Neural crest cell (in vitro differentiated cells): ENCODE measurements around the gene NT5C3A. TPM values are rescaled to one million over a fixed set of nuclear protein-coding genes. Genes with fewer than 3 reads are reported as not detected.
"Not testable (repeated sequence)": the region's sequence is repeated elsewhere in the genome, so short reads cannot be mapped to it uniquely, and the experiment has no call there.

ENCODE experiments used
- DNase-seq: peaks from one replicate; pipeline ENCODE4 v3.0.0; 2021; ENCODE audit warnings: low read depth, mixed read lengths, low spot score
- H3K27ac Mint-ChIP-seq: one replicate; pipeline ENCODE4 v1.8.0; 2021; ENCODE audit warnings: mild to moderate bottlenecking, mixed read lengths; ENCODE audit not compliant: unreplicated experiment
- H3K27me3 Mint-ChIP-seq: 2 replicates; pipeline ENCODE4 v1.8.0; 2021; ENCODE audit warnings: low read depth, mild to moderate bottlenecking, mixed read lengths
- H3K36me3 Mint-ChIP-seq: 2 replicates; pipeline ENCODE4 v1.8.0; 2021; ENCODE audit warnings: low read depth, mild to moderate bottlenecking, mixed read lengths
- H3K4me1 Mint-ChIP-seq: 2 replicates; pipeline ENCODE4 v1.8.0; 2021; ENCODE audit warnings: mixed read lengths
- H3K4me3 Mint-ChIP-seq: one replicate; pipeline ENCODE4 v1.8.0; 2021; ENCODE audit warnings: mild to moderate bottlenecking, mixed read lengths
- H3K9me3 Mint-ChIP-seq: 2 replicates; pipeline ENCODE4 v1.8.0; 2021; ENCODE audit warnings: mixed read lengths
- total RNA-seq: library from RNA; stranded (reverse); gene quantifications from 2 replicates; pipeline ENCODE4 v1.2.1, GENCODE V29; 2021
- TF ChIP-seq, protein P1 (sequence below): fragments of 200-600 bp; sonication (generic); conservative IDR thresholded peaks from 2 replicates; pipeline ENCODE4 v1.5.0; 2021; ENCODE audit warnings: antibody characterized with exemption, mild to moderate bottlenecking

Gene NT5C3A
- total RNA-seq, 1 donor from 2014 or later = 35.5 TPM

DNA sequence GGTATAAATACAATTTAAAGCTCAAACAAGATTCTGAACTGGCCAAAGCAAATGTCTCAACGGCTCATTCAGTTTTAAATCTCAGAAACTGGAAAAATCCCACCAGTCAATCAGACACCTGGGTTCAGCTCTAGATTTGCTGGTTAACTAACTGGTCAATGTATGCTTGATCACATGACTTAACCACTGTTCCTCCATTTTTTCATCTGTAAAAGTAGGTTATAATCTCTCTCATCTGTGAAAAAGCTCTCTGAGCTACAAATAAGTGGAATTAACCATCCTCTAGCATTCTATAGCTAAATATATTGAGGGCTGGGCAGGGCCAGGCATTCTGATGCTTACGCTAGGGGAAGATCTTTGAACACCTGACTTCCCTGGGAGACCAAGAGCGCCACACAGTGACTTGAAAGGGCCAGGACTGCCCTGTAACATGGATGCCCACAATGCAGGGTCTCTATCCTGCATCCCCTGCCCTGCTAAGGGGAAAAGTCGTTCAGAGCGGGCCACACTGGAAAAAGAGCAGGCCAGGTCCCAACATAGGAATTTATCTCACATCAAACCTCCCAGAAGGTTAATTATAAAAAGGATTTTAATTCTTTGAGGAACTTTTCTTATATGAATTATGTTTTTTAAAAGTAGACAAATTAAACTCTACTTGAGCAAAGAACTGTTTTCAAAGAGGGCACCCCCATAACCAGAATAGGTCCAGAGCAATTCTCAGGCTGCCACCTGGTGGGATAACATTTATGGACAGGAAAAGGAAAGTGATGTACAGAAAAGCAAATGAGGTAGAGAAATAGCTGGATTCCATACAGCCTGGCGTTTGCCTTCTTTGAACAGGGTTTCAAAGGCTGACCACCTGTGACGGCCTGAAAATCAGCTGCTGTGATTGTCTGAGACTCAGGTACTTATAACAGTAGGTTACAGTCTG is 44.8 kb upstream of the NT5C3A start:
- Mint-ChIP-seq H3K27ac (no peak overlapping the region), H3K36me3 (no peaks in the 10 kb centered on the region), H3K9me3 (no peaks in the 10 kb centered on the region), H3K4me1 (peaks cover 23% of the 10 kb centered on the region), H3K4me3 (peak overlapping the region; percentile 90), H3K27me3 (peaks cover 23% of the 10 kb centered on the region)
- DNase-seq = peak; percentile 11
- TF ChIP-seq, protein P1, sequence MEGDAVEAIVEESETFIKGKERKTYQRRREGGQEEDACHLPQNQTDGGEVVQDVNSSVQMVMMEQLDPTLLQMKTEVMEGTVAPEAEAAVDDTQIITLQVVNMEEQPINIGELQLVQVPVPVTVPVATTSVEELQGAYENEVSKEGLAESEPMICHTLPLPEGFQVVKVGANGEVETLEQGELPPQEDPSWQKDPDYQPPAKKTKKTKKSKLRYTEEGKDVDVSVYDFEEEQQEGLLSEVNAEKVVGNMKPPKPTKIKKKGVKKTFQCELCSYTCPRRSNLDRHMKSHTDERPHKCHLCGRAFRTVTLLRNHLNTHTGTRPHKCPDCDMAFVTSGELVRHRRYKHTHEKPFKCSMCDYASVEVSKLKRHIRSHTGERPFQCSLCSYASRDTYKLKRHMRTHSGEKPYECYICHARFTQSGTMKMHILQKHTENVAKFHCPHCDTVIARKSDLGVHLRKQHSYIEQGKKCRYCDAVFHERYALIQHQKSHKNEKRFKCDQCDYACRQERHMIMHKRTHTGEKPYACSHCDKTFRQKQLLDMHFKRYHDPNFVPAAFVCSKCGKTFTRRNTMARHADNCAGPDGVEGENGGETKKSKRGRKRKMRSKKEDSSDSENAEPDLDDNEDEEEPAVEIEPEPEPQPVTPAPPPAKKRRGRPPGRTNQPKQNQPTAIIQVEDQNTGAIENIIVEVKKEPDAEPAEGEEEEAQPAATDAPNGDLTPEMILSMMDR = peak; percentile 60

DNA sequence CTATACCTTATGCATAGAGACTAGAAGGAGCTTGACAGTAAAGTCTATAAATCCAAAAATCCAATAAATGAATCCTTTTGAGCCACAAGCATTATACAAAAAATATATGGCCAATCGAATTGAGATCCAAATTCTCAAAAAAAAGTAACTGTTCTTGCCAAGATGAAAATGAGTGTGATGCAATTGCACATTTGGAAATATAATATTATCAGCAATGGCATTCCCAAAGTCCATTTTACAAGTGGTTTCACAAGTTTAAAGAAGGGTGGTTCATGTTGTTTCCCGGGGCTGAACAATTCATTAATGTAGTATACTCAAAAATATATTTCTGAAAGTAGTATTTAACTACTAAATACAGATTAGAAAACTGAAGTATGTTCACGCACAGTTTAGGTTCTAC is 39.3 kb upstream of the NT5C3A start:
- TF ChIP-seq, protein P1 = no peak
- H3K4me3 Mint-ChIP-seq = no peak overlapping the region
- no peaks in the 10 kb centered on the region for H3K9me3 Mint-ChIP-seq
- peaks cover 6% of the 10 kb centered on the region for H3K4me1 Mint-ChIP-seq
- H3K27ac Mint-ChIP-seq = no peak overlapping the region
- no peaks in the 10 kb centered on the region for H3K36me3 Mint-ChIP-seq
- DNase-seq = no peak
- no peaks in the 10 kb centered on the region for H3K27me3 Mint-ChIP-seq

DNA sequence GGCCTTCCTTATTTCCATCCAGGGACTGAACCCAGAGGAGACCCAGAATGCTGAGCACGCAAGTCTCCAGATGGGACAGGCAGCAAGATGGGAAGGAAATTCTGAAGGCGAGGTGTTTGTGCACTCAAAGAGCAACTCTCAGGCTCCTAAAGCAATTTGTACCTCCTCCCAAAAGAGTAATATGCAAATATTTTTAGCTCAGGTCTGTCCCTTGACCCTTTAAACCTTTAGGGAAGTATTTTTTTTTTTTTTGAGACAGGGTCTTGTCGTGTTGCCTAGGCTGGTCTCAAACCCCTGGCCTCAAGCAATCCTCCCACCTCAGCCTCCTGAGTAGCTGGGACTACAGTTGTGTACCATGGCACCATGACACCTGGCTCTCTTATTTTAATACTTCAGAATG is 38.2 kb upstream of the NT5C3A start:
- Mint-ChIP-seq H3K9me3 (no peaks in the 10 kb centered on the region), H3K4me3 (no peak overlapping the region), H3K27me3 (no peaks in the 10 kb centered on the region), H3K4me1 (peaks cover 6% of the 10 kb centered on the region), H3K36me3 (no peaks in the 10 kb centered on the region), H3K27ac (no peak overlapping the region)
- DNase-seq = no peak
- TF ChIP-seq, protein P1 = no peak

DNA sequence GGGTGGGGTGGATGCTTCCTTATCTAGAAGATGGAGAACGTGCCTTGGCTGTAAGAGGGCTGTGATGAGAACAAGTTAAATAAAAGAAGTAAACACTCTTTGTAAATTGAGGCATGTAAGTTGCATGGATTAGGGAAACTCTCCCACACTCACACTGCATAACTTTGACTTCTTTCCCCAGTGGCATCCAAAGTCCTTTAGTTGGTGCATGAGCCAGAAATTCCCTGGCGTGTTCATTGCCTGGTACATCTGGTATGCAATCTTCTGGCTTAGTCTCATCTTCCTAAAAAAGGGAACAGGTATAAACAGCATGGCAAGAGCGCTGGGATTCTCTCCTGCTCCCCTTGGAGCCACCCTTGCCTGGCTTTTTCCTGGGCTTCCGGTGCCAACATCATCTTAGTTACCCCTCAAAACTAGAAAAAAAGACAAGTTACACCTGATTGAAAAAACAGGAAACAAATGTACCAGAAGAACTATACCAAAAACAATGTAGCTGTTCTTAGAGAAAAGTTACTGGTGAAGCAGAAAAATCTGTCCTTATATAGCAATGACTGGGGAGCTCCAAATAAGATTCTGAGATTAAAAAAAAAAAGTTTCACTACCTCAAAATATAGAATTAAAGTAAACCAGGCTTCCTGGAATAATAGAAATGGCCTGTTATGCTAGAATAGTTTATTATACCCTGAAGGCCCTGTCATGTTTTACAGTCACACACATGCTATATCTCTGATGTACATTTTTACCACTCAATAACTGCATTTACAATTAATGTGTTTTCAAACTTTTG is 36.8 kb upstream of the NT5C3A start:
- H3K27me3 Mint-ChIP-seq = no peaks in the 10 kb centered on the region
- no peaks in the 10 kb centered on the region for H3K9me3 Mint-ChIP-seq
- no peaks in the 10 kb centered on the region for H3K4me1 Mint-ChIP-seq
- no peak for DNase-seq
- TF ChIP-seq, protein P1 = no peak
- H3K4me3 Mint-ChIP-seq = no peak overlapping the region
- H3K36me3 Mint-ChIP-seq = peaks cover 1% of the 10 kb centered on the region
- no peak overlapping the region for H3K27ac Mint-ChIP-seq

DNA sequence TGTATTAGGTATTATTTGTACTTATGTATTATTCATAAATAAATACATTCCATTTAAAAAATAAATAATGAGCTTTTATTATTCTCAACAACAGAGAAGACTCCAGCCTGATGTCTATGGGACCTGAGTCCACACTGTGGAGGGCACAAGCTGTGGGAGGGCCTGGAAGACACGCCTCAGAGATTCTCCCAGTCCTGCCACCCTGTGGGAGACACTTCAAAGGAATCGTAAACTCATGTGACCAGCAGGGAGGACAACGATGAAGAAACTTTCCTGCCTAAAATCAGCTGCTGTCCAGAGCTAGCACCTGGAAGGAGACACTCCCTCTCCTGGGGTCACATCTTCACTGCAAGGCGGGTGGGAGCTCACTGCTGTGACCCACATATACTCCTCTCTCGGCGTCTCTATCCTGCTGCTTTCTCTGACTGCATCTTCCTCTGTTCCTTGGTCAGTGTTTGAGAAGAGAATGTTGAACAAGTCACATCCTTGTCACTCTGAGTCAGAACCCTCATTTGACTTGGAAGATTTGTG is 32.2 kb upstream of the NT5C3A start:
- not testable (repeated sequence) for H3K4me3 Mint-ChIP-seq, DNase-seq, H3K9me3 Mint-ChIP-seq, H3K27me3 Mint-ChIP-seq, H3K4me1 Mint-ChIP-seq, H3K27ac Mint-ChIP-seq
- peaks cover 17% of the 10 kb centered on the region for H3K36me3 Mint-ChIP-seq
